Neuronal stem cell (in vitro differentiated cells): ENCODE data around the gene AURKAIP1.
A peak's percentile ranks its signal among the peaks of the same experiment; 100 is the strongest.

Source experiments
- DNase-seq: peaks from one replicate; pipeline ENCODE4 v3.0.0-alpha.2; 2013; ENCODE audit warnings: low spot score
- H2AFZ ChIP-seq: one replicate; pipeline ENCODE4 v1.6.1; 2013; ENCODE audit warnings: mild to moderate bottlenecking, low read length, inconsistent platforms
- H2AK5ac ChIP-seq: 2 replicates; pipeline ENCODE4 v1.6.1; 2013; ENCODE audit warnings: low read depth, mild to moderate bottlenecking, inconsistent platforms, low read length, moderate library complexity, mixed read lengths
- H2BK120ac ChIP-seq: 2 replicates; pipeline ENCODE4 v1.6.1; 2013; ENCODE audit warnings: low read depth, mild to moderate bottlenecking, inconsistent platforms, low read length, moderate library complexity, mixed read lengths
- H2BK12ac ChIP-seq: one replicate; pipeline ENCODE4 v1.6.1; 2013; ENCODE audit warnings: low read length, inconsistent platforms
- H2BK15ac ChIP-seq: 2 replicates; pipeline ENCODE4 v1.6.1; 2013; ENCODE audit warnings: mild to moderate bottlenecking, low read length, inconsistent platforms, mixed read lengths
- H2BK5ac ChIP-seq: one replicate; pipeline ENCODE4 v1.6.1; 2013; ENCODE audit warnings: inconsistent platforms, mild to moderate bottlenecking, low read length, moderate library complexity
- H3K14ac ChIP-seq: one replicate; pipeline ENCODE4 v1.6.1; 2013; ENCODE audit warnings: low read length, inconsistent platforms
- H3K18ac ChIP-seq: 2 replicates; pipeline ENCODE4 v1.6.1; 2013; ENCODE audit warnings: low read length, inconsistent platforms
- H3K23ac ChIP-seq: 2 replicates; pipeline ENCODE4 v1.6.1; 2013; ENCODE audit warnings: low read depth, mild to moderate bottlenecking, mixed read lengths, low read length, inconsistent platforms; ENCODE audit not compliant: poor library complexity
- H3K27ac ChIP-seq: replicated peaks from 3 replicates; pipeline ENCODE4 v1.5.1; 2013; ENCODE audit warnings: low read length, inconsistent platforms
- H3K27me3 ChIP-seq, 3 experiments: 2 replicates each; pipeline ENCODE4 v1.6.1; 2013; ENCODE audit warnings: low read length in 3 of 3, mild to moderate bottlenecking in 2 of 3, inconsistent platforms in 1 of 3, low read depth in 1 of 3, mixed read lengths in 1 of 3, moderate library complexity in 1 of 3; ENCODE audit not compliant: control insufficient read depth in 3 of 3, insufficient read depth in 3 of 3
- H3K36me3 ChIP-seq, 2 donors: replicated peaks in 1 of 2; 2 replicates each; pipeline ENCODE4 v1.6.1; 2013; ENCODE audit warnings: low read length in 2 of 2; ENCODE audit not compliant: control insufficient read depth in 2 of 2, insufficient read depth in 2 of 2
- H3K4ac ChIP-seq: 2 replicates; pipeline ENCODE4 v1.6.1; 2013; ENCODE audit warnings: inconsistent platforms, mild to moderate bottlenecking, low read length, moderate library complexity
- H3K4me1 ChIP-seq, 2 donors: 1 replicate in 1 of 2; 2 replicates in 1 of 2; pipeline ENCODE4 v1.6.1; 2013; ENCODE audit warnings: low read length in 2 of 2, low read depth in 1 of 2; ENCODE audit not compliant: control insufficient read depth in 2 of 2, insufficient read depth in 1 of 2
- H3K4me2 ChIP-seq: one replicate; pipeline ENCODE4 v1.6.1; 2013; ENCODE audit warnings: mild to moderate bottlenecking, low read length, inconsistent platforms; ENCODE audit not compliant: insufficient read depth, poor library complexity, severe bottlenecking
- H3K4me3 ChIP-seq, 2 donors: 2 replicates each; pipeline ENCODE4 v1.5.1; 2013; ENCODE audit warnings: low read length in 2 of 2, mild to moderate bottlenecking in 2 of 2, inconsistent platforms in 1 of 2, moderate library complexity in 1 of 2
- H3K79me1 ChIP-seq: one replicate; pipeline ENCODE4 v1.6.1; 2013; ENCODE audit warnings: low read depth, mild to moderate bottlenecking, inconsistent platforms, low read length, moderate library complexity
- H3K9ac ChIP-seq: one replicate; pipeline ENCODE4 v1.6.1; 2013; ENCODE audit warnings: mild to moderate bottlenecking, low read depth, low read length, inconsistent platforms; ENCODE audit not compliant: poor library complexity
- H3K9me3 ChIP-seq, 2 donors: replicated peaks in 1 of 2; 2 replicates each; pipeline versions ENCODE3 to v1.6.1; 2013; ENCODE audit warnings: low read length in 2 of 2, mild to moderate bottlenecking in 2 of 2, inconsistent platforms in 1 of 2, low read depth in 1 of 2, mixed read lengths in 1 of 2, moderate library complexity in 1 of 2; ENCODE audit not compliant: control insufficient read depth in 2 of 2, insufficient read depth in 1 of 2
- H4K8ac ChIP-seq: one replicate; pipeline ENCODE4 v1.6.1; 2013; ENCODE audit warnings: low read depth, mild to moderate bottlenecking, inconsistent platforms, low read length, moderate library complexity
- H4K91ac ChIP-seq: one replicate; pipeline ENCODE4 v1.6.1; 2013; ENCODE audit warnings: low read length, low read depth, mild to moderate bottlenecking, inconsistent platforms; ENCODE audit not compliant: poor library complexity
- WGBS, 2 donors: extraction: QIAGEN DNeasy Blood & Tissue Kit; methylation state at CpG; one replicate each; pipeline ENCODE4 v1.1.7; 2013; ENCODE audit warnings: missing lambda C conversion rate in 2 of 2, mixed read lengths in 1 of 2; ENCODE audit not compliant: insufficient read length in 2 of 2, insufficient replicate concordance in 1 of 2; ENCODE audit errors: extremely low coverage in 2 of 2; 5-methylcytosine and 5-hydroxymethylcytosine counted together

AURKAIP1 gene

GRCh38 chr1:1353389-1354151 is 21.4 kb downstream of the AURKAIP1 start:
- H2AFZ ChIP-seq = no peak overlapping the region
- peaks cover 2 to 5% of the 10 kb centered on the region in 2 donors for H3K36me3 ChIP-seq
- H4K8ac ChIP-seq = no peak overlapping the region
- H3K4ac ChIP-seq = no peak overlapping the region
- no CpG with 5 or more reads among the region's 28 CpGs for WGBS, 2 donors
- peak overlapping the region; percentile 39 for H2BK5ac ChIP-seq
- peak overlapping the region; percentile 71 for H3K14ac ChIP-seq
- peaks cover 0 to 25% (median 14%) of the 10 kb centered on the region in 3 experiments for H3K27me3 ChIP-seq
- no peak overlapping the region for H2BK12ac ChIP-seq
- H3K9me3 ChIP-seq = peaks cover 0 to 3% of the 10 kb centered on the region in 2 donors
- no peak for DNase-seq
- peak overlapping the region; percentile 55 for H3K9ac ChIP-seq
- peaks cover 6% of the 10 kb centered on the region for H3K79me1 ChIP-seq
- H2AK5ac ChIP-seq = peak overlapping the region; percentile 92
- peak overlapping the region; percentile 61 for H3K18ac ChIP-seq
- no peak overlapping the region for H2BK120ac ChIP-seq
- H2BK15ac ChIP-seq = no peak overlapping the region
- peaks cover 31 to 41% of the 10 kb centered on the region in 2 donors for H3K4me1 ChIP-seq
- no peak overlapping the region for H4K91ac ChIP-seq
- no peak overlapping the region for H3K4me3 ChIP-seq
- peak overlapping the region; percentile 98 for H3K23ac ChIP-seq
- H3K27ac ChIP-seq = no peak overlapping the region
- H3K4me2 ChIP-seq = peak overlapping the region; percentile 66

- H3K27me3 ChIP-seq = peaks cover 0 to 25% (median 14%) of the 10 kb centered on the region in 3 experiments
- H3K4me1 ChIP-seq = peaks cover 30 to 40% of the 10 kb centered on the region in 2 donors
- peaks cover 12% of the 10 kb centered on the region for H3K79me1 ChIP-seq
- H3K18ac ChIP-seq = no peak overlapping the region
- no peak overlapping the region for H4K8ac ChIP-seq
- H2BK5ac ChIP-seq = peak overlapping the region; percentile 66
- peak overlapping the region; percentile 21 for H3K9ac ChIP-seq
- no peak overlapping the region for H4K91ac ChIP-seq
- H3K36me3 ChIP-seq = peaks cover 2 to 5% of the 10 kb centered on the region in 2 donors
- H2BK15ac ChIP-seq = no peak overlapping the region
- peaks cover 0 to 3% of the 10 kb centered on the region in 2 donors for H3K9me3 ChIP-seq
- no peak overlapping the region for H3K4me3 ChIP-seq
- H3K23ac ChIP-seq = peak overlapping the region; percentile 98
- no peak overlapping the region for H2AFZ ChIP-seq
- H3K27ac ChIP-seq = no peak overlapping the region
- no peak overlapping the region for H3K4me2 ChIP-seq
- H2AK5ac ChIP-seq = peak overlapping the region; percentile 68
- WGBS, 2 donors = no CpG with 5 or more reads among the region's 5 CpGs
- DNase-seq = no peak
- H3K4ac ChIP-seq = no peak overlapping the region
- H2BK120ac ChIP-seq = peak overlapping the region; percentile 83
- H2BK12ac ChIP-seq = no peak overlapping the region
- H3K14ac ChIP-seq = no peak overlapping the region
Measured at GRCh38 chr1:1352786-1353388, 22.1 kb downstream of the AURKAIP1 start.

GRCh38 chr1:1351511-1352427 is 23.2 kb downstream of the AURKAIP1 start:
- H3K4me1 ChIP-seq = peaks cover 26 to 39% of the 10 kb centered on the region in 2 donors
- H4K8ac ChIP-seq = no peak overlapping the region
- H3K4me3 ChIP-seq = peak overlapping the region in 1 of 2 donors; percentile 30
- peaks cover 0 to 25% (median 14%) of the 10 kb centered on the region in 3 experiments for H3K27me3 ChIP-seq
- peak overlapping the region; percentile 72 for H4K91ac ChIP-seq
- no CpG with 5 or more reads among the region's 29 CpGs for WGBS, 2 donors
- peak overlapping the region; percentile 66 for H2BK5ac ChIP-seq
- peaks cover 0 to 3% of the 10 kb centered on the region in 2 donors for H3K9me3 ChIP-seq
- H3K23ac ChIP-seq = peak overlapping the region; percentile 29
- H2AFZ ChIP-seq = no peak overlapping the region
- no peak overlapping the region for H3K4ac ChIP-seq
- no peak for DNase-seq
- peak overlapping the region; percentile 60 for H3K9ac ChIP-seq
- peak overlapping the region; percentile 33 for H3K4me2 ChIP-seq
- peaks cover 15% of the 10 kb centered on the region for H3K79me1 ChIP-seq
- H3K27ac ChIP-seq = peak overlapping the region; percentile 16
- H2BK12ac ChIP-seq = peak overlapping the region; percentile 10
- peak overlapping the region; percentile 76 for H3K18ac ChIP-seq
- H2BK120ac ChIP-seq = no peak overlapping the region
- H2AK5ac ChIP-seq = peak overlapping the region; percentile 94
- peaks cover 2 to 5% of the 10 kb centered on the region in 2 donors for H3K36me3 ChIP-seq
- no peak overlapping the region for H2BK15ac ChIP-seq
- H3K14ac ChIP-seq = peak overlapping the region; percentile 71
